GM06990 (cell line): Measurements from ENCODE around the gene ZNF570.

Experiments used
- DNase-seq: peaks from one replicate; pipeline ENCODE4 v3.0.0-alpha.2; 2011; ENCODE audit not compliant: insufficient read length; ENCODE audit errors: extremely low read depth
- H3K27me3 ChIP-seq: replicated peaks from 2 replicates; pipeline ENCODE4 v1.6.0; 2011; ENCODE audit warnings: low read length; ENCODE audit not compliant: control insufficient read depth, insufficient read depth
- H3K36me3 ChIP-seq: 2 replicates; pipeline ENCODE4 v1.5.1; 2011; ENCODE audit warnings: low read length; ENCODE audit not compliant: control insufficient read depth, insufficient read depth
- H3K4me3 ChIP-seq: replicated peaks from 2 replicates; pipeline ENCODE4 v1.5.1; 2011; ENCODE audit warnings: low read depth, mild to moderate bottlenecking, control low read depth, low read length
- TF ChIP-seq, protein P1 (sequence below): IDR thresholded peaks from 2 replicates; pipeline ENCODE4 v1.5.1; 2011; ENCODE audit warnings: low read length, control low read depth, mild to moderate bottlenecking, inconsistent platforms; ENCODE audit not compliant: insufficient read depth, poor library complexity, severe bottlenecking

The ZNF570 gene

DNA sequence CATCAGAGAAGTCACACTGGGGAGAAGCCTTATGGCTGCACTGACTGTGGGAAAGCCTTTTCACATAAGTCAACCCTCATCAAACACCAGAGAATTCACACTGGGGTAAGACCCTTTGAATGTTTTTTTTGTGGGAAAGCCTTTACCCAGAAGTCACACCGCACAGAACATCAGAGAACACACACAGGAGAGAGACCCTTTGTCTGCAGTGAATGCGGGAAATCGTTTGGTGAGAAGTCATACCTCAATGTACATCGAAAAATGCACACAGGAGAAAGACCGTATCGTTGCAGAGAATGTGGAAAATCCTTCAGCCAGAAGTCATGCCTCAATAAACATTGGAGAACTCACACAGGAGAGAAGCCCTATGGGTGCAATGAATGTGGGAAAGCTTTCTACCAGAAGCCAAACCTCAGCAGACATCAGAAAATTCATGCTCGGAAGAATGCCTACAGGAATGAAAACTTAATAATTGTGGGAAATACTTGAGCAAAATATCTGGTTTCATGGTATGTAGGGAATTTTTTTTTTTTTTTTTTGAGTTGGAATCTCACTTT lies 68.3 kb downstream of the ZNF570 start:
- DNase-seq = no peak
- H3K27me3 ChIP-seq = no peaks in the 10 kb centered on the region
- H3K4me3 ChIP-seq = no peak overlapping the region
- TF ChIP-seq, protein P1, sequence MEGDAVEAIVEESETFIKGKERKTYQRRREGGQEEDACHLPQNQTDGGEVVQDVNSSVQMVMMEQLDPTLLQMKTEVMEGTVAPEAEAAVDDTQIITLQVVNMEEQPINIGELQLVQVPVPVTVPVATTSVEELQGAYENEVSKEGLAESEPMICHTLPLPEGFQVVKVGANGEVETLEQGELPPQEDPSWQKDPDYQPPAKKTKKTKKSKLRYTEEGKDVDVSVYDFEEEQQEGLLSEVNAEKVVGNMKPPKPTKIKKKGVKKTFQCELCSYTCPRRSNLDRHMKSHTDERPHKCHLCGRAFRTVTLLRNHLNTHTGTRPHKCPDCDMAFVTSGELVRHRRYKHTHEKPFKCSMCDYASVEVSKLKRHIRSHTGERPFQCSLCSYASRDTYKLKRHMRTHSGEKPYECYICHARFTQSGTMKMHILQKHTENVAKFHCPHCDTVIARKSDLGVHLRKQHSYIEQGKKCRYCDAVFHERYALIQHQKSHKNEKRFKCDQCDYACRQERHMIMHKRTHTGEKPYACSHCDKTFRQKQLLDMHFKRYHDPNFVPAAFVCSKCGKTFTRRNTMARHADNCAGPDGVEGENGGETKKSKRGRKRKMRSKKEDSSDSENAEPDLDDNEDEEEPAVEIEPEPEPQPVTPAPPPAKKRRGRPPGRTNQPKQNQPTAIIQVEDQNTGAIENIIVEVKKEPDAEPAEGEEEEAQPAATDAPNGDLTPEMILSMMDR = no peak
- H3K36me3 ChIP-seq = peaks cover 9% of the 10 kb centered on the region
